HL-60/S4 treated with phorbol 12-myristate 13-acetate at 8.2 ng/mL for 4 days and 3 days (cell line): ENCODE results near the gene THSD8.

ENCODE experiments used
- in situ Hi-C: fragments of 300-500 bp; cut with MboI; formaldehyde crosslinking; loops from 2 replicates; pipeline ENCODE4 v1.15.0; 2022; ENCODE audit warnings: low sequenced_read_pairs

Gene THSD8

DNA sequence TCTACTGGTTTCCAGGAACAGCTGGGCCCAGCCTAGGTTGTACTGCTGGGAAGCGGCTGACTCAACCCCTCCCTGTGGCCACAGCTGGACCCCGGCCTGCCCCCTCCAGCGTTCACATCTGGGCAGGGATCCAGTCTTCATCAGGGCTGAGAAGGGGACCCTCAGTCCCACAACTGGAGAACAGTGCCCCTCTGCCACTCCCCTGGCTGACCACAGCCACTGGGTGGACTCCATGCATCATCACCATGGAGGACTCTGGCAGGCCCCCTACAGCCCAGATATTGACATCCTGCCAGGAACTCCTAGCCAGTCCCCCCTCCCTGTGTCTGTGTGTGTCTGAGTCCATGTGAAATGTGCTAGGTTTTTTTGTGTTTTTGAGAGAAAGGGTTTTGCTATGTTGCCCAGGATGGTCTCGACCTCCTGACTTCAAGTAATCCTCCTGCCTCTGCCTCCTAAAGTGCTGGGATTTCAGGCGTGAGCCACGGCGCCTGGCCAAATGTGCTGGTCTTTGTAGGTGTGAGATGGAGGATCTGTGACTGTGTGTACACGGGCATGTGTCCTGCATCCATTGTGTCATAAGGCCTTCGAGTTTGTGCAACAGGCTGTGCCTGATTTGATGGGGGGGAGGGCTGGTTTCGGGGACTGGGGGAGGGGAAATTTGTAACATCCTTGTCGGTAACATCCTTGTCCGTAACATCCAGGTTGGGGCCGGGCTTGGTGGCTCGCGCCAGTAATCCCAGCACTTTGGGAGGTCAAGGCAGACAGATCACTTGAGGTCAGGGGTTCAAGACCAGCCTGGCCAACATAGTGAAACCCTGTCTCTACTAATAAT is 22.5 kb upstream of the THSD8 start:
- in situ Hi-C loops: no loop called here

DNA sequence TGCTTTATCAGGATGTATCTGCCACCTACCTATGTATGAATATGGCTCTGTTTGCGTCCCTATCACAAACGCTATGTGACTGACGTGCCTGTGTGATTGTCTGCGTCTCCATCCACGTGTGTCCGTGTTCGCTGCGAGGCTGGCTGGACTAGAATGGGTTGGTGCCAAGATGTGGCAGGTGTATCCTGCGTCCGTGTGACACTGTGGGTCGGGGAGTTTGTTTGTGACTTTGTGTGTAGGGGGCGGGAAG is 19.8 kb upstream of the THSD8 start:
- in situ Hi-C loops: no loop called here

GRCh38 chr19:12782424-12783290 is 19.2 kb upstream of the THSD8 start:
- in situ Hi-C loops: no loop called here

- in situ Hi-C loops: no loop called here
Measured at GRCh38 chr19:12783291-12783848, 18.5 kb upstream of the THSD8 start.

GRCh38 chr19:12783849-12784393 is 17.9 kb upstream of the THSD8 start:
- in situ Hi-C loops: no loop called here

DNA sequence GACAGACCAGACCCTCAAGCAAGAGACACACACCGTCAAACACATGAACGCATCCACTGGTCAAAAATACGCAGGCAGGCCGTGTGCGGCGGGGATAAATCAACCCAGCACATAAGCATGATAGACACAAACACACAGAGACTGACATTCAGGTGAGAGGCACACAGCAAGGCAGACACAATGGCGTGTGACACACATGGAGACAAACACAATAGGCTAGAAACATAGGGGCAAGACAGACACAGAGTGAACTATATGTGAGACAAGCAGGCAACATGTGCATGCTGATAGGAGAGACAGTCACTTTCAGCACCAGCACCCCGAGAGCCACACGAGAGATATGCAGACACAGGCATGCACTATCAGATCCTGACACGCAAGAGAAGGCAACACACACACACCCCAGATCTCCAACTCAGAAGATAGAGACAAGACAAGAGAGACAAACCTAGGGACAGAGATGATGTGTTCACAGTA is 17.4 kb upstream of the THSD8 start:
- in situ Hi-C loops: no loop called here

DNA sequence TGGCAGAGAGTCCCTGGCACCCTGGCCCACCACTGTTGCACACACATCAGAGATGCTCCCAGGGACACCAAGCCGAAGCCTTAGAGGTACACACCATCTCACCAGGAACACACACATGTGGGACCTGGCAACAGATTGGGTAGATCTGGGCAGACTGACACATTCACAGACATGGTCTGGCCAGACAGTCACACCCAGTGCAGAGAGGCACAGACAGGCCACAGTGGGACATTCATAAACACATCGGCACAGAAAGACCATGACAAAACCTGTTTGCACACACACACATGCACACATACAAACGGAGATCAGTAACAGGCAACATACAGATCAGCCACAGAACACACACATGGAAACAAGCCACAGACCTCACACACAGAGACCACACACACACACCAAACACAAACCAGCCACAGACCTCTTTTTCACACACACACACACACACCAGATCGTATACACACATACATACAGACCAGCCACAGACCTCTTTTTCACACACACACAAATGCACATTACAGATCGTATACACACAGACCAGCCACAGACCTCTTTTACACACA is 16.9 kb upstream of the THSD8 start:
- in situ Hi-C loops: no loop called here

DNA sequence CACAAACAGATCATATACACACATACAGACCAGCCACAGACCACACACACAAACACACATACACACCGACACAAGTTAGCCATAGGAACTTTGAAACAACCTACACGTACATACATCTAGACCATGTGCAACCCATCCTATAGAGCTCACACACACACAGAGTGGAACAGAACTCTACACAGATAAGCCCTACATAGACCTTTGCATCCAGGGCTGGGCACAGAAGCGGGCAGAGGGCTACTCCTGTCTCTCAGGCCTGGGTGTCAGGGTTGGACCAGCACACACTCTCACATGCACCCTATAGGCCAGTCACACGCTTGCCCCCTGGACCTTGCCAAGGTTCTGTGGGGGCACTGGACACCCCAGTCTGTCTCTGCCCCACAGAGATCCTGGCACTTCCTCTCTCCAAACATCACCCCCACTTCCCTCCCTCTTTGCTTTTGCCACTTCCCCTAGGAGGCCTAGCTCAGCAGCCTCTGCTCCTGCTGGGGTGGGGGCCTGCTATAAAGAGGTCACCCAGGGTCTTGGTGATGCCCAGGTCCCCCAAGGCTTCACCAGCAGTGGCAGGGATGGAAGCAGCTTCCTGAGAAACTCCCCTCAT is 16.3 kb upstream of the THSD8 start:
- in situ Hi-C loops: no loop called here

- in situ Hi-C loops: no loop called here
Measured at GRCh38 chr19:12786141-12786870, 15.6 kb upstream of the THSD8 start.

GRCh38 chr19:12786952-12787351 is 14.9 kb upstream of the THSD8 start:
- in situ Hi-C loops: no loop called here

GRCh38 chr19:12787458-12787857 is 14.4 kb upstream of the THSD8 start:
- in situ Hi-C loops: no loop called here

GRCh38 chr19:12788042-12788681 is 13.7 kb upstream of the THSD8 start:
- in situ Hi-C loops: no loop called here

GRCh38 chr19:12788682-12789097 is 13.2 kb upstream of the THSD8 start:
- in situ Hi-C loops: no loop called here

DNA sequence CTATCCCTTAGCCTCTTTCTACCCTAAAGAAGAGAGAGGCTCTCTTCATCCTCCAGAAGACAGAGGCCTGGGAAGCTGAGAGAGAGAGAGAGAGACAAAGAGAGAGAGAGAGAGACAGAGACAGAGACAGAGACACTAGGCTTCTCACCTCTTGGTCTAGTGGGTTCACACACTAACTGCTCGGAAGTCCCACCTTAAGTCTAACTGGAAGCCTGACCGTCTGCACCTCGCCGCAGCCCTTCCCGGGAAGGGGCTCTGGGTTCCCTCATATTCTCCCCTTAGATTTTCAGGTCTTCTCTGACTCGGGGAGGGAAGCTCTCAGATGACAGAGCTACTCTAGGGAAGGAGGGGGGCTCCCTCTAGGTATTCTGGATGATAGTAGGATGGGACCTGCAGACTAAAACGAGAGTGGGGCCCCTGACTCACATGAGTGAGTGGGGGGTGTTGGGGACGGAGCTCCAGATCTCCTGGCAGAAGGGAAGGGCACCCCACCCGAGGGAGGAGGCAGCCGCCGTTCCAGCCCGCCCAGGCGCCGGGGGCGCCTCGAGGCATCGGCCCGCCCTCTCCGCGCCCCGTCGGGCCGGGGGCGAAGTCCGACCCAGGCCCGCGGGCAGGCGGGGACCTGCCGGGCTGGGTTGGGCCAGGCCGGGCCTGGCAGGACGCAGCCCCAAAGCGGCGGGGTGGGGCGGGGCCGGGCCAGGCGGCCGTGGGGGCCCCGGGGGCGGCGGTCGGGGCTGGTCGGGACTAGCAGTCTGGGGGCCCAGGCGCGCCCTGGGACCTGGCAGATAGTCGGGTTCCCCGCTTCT is 12.6 kb upstream of the THSD8 start:
- in situ Hi-C loops: no loop called here

GRCh38 chr19:12789904-12790619 is 11.8 kb upstream of the THSD8 start:
- in situ Hi-C loops: no loop called here

DNA sequence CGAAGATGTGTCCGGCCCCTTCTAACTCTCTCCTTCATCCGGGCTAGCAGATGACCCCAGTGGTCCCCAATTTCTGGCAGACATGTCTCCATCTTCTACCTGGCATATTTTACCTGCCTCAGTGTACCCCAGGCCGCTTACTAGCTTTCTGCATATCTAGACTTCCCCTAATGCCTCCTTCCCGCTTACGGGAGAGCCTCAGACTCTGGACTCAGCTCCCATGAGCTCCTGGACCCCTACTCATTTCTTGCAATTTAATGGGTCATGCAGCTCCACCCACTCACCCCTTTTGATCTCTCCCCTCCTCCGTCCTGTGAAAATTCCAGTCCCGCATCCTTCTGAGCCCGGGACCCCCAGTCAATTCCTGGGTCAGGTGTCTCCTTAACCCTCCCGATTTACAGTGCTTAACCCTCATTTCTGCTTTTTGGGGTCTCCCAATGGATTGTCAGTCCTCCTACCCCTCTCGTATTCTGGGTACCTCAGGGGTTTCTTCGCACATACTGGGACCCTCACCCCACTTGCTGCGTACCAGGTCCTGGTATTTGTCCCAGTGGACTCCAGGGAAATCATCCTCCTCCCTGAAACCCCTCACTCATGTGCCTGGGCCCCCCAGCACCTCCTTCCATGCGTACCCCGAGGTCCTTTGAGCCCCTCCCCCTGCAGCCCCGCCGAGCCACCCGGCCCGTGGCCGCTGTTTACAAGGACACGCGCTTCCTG is 11.1 kb upstream of the THSD8 start:
- in situ Hi-C loops: no loop called here

DNA sequence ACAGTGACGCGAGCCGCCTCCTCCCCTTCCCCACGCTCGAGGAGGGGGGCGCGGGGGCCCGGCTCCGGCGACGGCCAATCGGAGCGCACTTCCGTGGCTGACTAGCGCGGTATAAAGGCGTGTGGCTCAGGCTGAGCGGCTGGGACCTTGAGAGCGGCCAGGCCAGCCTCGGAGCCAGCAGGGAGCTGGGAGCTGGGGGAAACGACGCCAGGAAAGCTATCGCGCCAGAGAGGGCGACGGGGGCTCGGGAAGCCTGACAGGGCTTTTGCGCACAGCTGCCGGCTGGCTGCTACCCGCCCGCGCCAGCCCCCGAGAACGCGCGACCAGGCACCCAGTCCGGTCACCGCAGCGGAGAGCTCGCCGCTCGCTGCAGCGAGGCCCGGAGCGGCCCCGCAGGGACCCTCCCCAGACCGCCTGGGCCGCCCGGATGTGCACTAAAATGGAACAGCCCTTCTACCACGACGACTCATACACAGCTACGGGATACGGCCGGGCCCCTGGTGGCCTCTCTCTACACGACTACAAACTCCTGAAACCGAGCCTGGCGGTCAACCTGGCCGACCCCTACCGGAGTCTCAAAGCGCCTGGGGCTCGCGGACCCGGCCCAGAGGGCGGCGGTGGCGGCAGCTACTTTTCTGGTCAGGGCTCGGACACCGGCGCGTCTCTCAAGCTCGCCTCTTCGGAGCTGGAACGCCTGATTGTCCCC is 10.4 kb upstream of the THSD8 start, which contains the start of gene JUNB:
JUNB (plus strand) TSS at position 142 of the 706 bp plus-strand sequence; CDS start at position 428, 286 bp downstream.
- in situ Hi-C loops: no loop called here
